PC-3 (cell line): ENCODE data around the gene MRPS18B. TPM values are rescaled to one million over a fixed set of nuclear protein-coding genes. Genes with fewer than 3 reads are reported as not detected.

Source experiments
- ATAC-seq: fragments of 200-7000 bp; cut with Tn5 transposase; 2 replicates; pipeline ENCODE4 v1.9.1; 2020; ENCODE audit warnings: mild to moderate bottlenecking, moderate library complexity
- BruUV-seq: library from RNA; stranded (reverse); fragments of 400-500 nt; replicated peaks from 2 replicates; lab custom pipeline; 2021; lab: Mats Ljungman, UMichigan
- CTCF ChIA-PET: fragments of 300-600 bp; sonication (Branson Sonifier 250); formaldehyde crosslinking; loops from one replicate; lab custom pipeline; 2022; ENCODE audit warnings: antibody characterized with exemption; lab: Charles Lee
- POLR2A ChIA-PET: fragments of 300-600 bp; sonication (Branson Sonifier 250); formaldehyde crosslinking; loops from one replicate; lab custom pipeline; 2022; ENCODE audit warnings: antibody characterized with exemption; ENCODE audit not compliant: unreplicated experiment; lab: Charles Lee
- DNase-seq: peaks from one replicate; pipeline ENCODE4 v3.0.0-alpha.2; 2015
- H2AFZ ChIP-seq: fragments of 300-600 bp; sonication (generic); 2 replicates; pipeline ENCODE4 v1.6.0; 2016; ENCODE audit warnings: antibody characterized with exemption, low read length
- H3F3A ChIP-seq: fragments of 300-600 bp; sonication (generic); one replicate; pipeline ENCODE4 v1.6.0; 2017; ENCODE audit warnings: antibody characterized with exemption, low read length, control low read depth, mild to moderate bottlenecking; ENCODE audit not compliant: unreplicated experiment
- H3K27ac ChIP-seq: fragments of 300-600 bp; sonication (generic); 2 replicates; pipeline ENCODE4 v1.5.1; 2016; ENCODE audit warnings: mild to moderate bottlenecking, low read length
- H3K27me3 ChIP-seq: fragments of 300-600 bp; sonication (generic); 2 replicates; pipeline ENCODE4 v1.6.1; 2016; ENCODE audit warnings: low read length, mixed read lengths
- H3K36me3 ChIP-seq: fragments of 300-600 bp; sonication (generic); 2 replicates; pipeline ENCODE4 v1.6.1; 2016; ENCODE audit warnings: low read depth, mixed run types, low read length, mixed read lengths
- H3K4me1 ChIP-seq: fragments of 300-600 bp; sonication (generic); 2 replicates; pipeline ENCODE4 v1.5.1; 2016; ENCODE audit warnings: low read length; ENCODE audit not compliant: insufficient read depth
- H3K4me2 ChIP-seq: fragments of 300-600 bp; sonication (generic); 2 replicates; pipeline ENCODE4 v1.6.0; 2016; ENCODE audit warnings: low read length
- H3K4me3 ChIP-seq: fragments of 300-600 bp; sonication (generic); 2 replicates; pipeline ENCODE4 v1.5.1; 2016; ENCODE audit warnings: mild to moderate bottlenecking, low read length, mixed read lengths
- H3K79me2 ChIP-seq: fragments of 300-600 bp; sonication (generic); 2 replicates; pipeline ENCODE4 v1.6.1; 2017; ENCODE audit warnings: low read length, mixed read lengths
- H3K9ac ChIP-seq: fragments of 300-600 bp; sonication (generic); 2 replicates; pipeline ENCODE4 v1.6.0; 2016; ENCODE audit warnings: mild to moderate bottlenecking, low read length
- H3K9me2 ChIP-seq: fragments of 300-600 bp; sonication (generic); replicated peaks from 2 replicates; pipeline ENCODE4 v1.6.1; 2016; ENCODE audit warnings: mixed run types, low read length, mixed read lengths
- H3K9me3 ChIP-seq: fragments of 300-600 bp; sonication (generic); 2 replicates; pipeline ENCODE4 v1.6.1; 2016; ENCODE audit warnings: low read length, mixed read lengths
- H4K20me1 ChIP-seq: fragments of 300-600 bp; sonication (generic); 2 replicates; pipeline ENCODE4 v1.6.1; 2016; ENCODE audit warnings: low read length, mixed read lengths
- CTCF ChIP-seq: fragments of 300-600 bp; sonication (generic); conservative IDR thresholded peaks from 2 replicates; pipeline ENCODE4 v1.5.1; 2017; ENCODE audit warnings: antibody characterized with exemption, low read depth, mild to moderate bottlenecking, low read length
- EZH2 ChIP-seq: fragments of 300-600 bp; sonication (generic); IDR thresholded peaks from one replicate; pipeline ENCODE4 v1.6.1; 2017; ENCODE audit warnings: antibody characterized with exemption, mild to moderate bottlenecking, low read length; ENCODE audit not compliant: unreplicated experiment
- EZH2phosphoT487 ChIP-seq: fragments of 300-600 bp; sonication (generic); IDR thresholded peaks from 2 replicates; pipeline ENCODE4 v1.6.1; 2018; ENCODE audit warnings: mild to moderate bottlenecking, antibody characterized with exemption, low read length, borderline replicate concordance
- intact Hi-C: fragments of 100-400 bp; cut with micrococcal nuclease; formaldehyde crosslinking; loops from 2 replicates; pipeline ENCODE4 v1.9.0; 2023
- total RNA-seq: library from RNA; depleted of rRNA; stranded (reverse); fragments of >200 nt; gene quantifications from 2 replicates; pipeline ENCODE4 v1.2.3, GENCODE V29; 2014

MRPS18B gene
- total RNA-seq, 1 experiment from 2014 or later, result 91.0 TPM

GRCh38 chr6:30615958-30616810 is 1.5 kb upstream of the MRPS18B start:
- Histone ChIP-seq H3F3A (peaks cover 25% of the 10 kb centered on the region), H3K4me3 (peak overlapping the region; percentile 86), H3K4me1 (peaks cover 40% of the 10 kb centered on the region), H3K9me3 (no peaks in the 10 kb centered on the region), H3K9ac (peak overlapping the region; percentile 99), H3K79me2 (peaks cover 69% of the 10 kb centered on the region), H3K36me3 (peaks cover 26% of the 10 kb centered on the region), H3K9me2 (no peaks in the 10 kb centered on the region), H2AFZ (no peak overlapping the region), H3K27ac (peak overlapping the region; percentile 92), H4K20me1 (peaks cover 42% of the 10 kb centered on the region), H3K27me3 (no peaks in the 10 kb centered on the region), H3K4me2 (peak overlapping the region; percentile 99)
- no TSS peak for BruUV-seq
- ChIA-PET POLR2A (no interaction called here), CTCF (no interaction called here)
- intact Hi-C loops, result no loop called here
- no peak for ATAC-seq
- DNase-seq, result no peak
- no peak for TF ChIP-seq CTCF
- no peak for TF ChIP-seq EZH2phosphoT487
- TF ChIP-seq EZH2, result no peak

GRCh38 chr6:30616811-30617564 is 652 bp upstream of the MRPS18B start, which contains the start of gene PPP1R10:
TSS of gene PPP1R10 (minus strand) at chr6:30617243. CDS start at chr6:30609944, 7,299 bp downstream.
- peak within 1 kb of the TSS; percentile 99 for H3K9ac ChIP-seq
- DNase-seq (peak; percentile 100), ATAC-seq (peak; percentile 73)
- peaks cover 40% of the 10 kb centered on the region for H3K4me1 ChIP-seq
- H4K20me1 ChIP-seq, result peaks cover 35% of the 10 kb centered on the region
- peak within 1 kb of the TSS; percentile 92 for H3K27ac ChIP-seq
- BruUV-seq, result TSS peak; percentile 75
- H3K4me3 ChIP-seq, result peak within 1 kb of the TSS; percentile 86
- ChIA-PET CTCF (interaction anchor here (0.6 kb wide), 1 partner anchor 114 kb away, joined by 4 read pairs; no protein-coding TSS in a partner anchor), POLR2A (interaction anchor here (0.7 to 0.9 kb wide), 2 partner anchors 96 to 100 kb away, joined by 3 read pairs; partner anchors contain the start of gene MDC1)
- H3K27me3 ChIP-seq, result no peaks in the 10 kb centered on the region
- peaks cover 62% of the 10 kb centered on the region for H3K79me2 ChIP-seq
- no peaks in the 10 kb centered on the region for H3K9me3 ChIP-seq
- peak within 1 kb of the TSS; percentile 99 for H3K4me2 ChIP-seq
- H3K36me3 ChIP-seq, result peaks cover 22% of the 10 kb centered on the region
- peak within 1 kb of the TSS; percentile 82 for H2AFZ ChIP-seq
- no peaks in the 10 kb centered on the region for H3K9me2 ChIP-seq
- intact Hi-C loops, result loop anchor here (1.0 kb wide), 2 partner anchors 56 to 103 kb away; partner anchors contain the start of genes DHX16 and TUBB
- TF ChIP-seq CTCF (no peak), EZH2phosphoT487 (no peak), EZH2 (no peak)
- H3F3A ChIP-seq, result peaks cover 25% of the 10 kb centered on the region
